Adipocyte (in vitro differentiated cells): ENCODE data around the gene KIAA1958.

ENCODE experiments used
- DNase-seq: peaks from one replicate; pipeline ENCODE4 v3.0.0-alpha.2; 2015; ENCODE audit warnings: low read depth
- H3K27me3 ChIP-seq: replicated peaks from 2 replicates; pipeline ENCODE4 v1.7.0; 2013; ENCODE audit warnings: mild to moderate bottlenecking, low read length, moderate library complexity; ENCODE audit not compliant: control insufficient read depth, insufficient read depth
- H3K36me3 ChIP-seq: 2 replicates; pipeline ENCODE4 v1.7.0; 2013; ENCODE audit warnings: low read length, mild to moderate bottlenecking, moderate library complexity; ENCODE audit not compliant: control insufficient read depth, insufficient read depth, severe bottlenecking
- H3K4me1 ChIP-seq: 2 replicates; pipeline ENCODE4 v1.7.0; 2013; ENCODE audit warnings: mild to moderate bottlenecking, low read length, moderate library complexity; ENCODE audit not compliant: control insufficient read depth, insufficient read depth
- H3K4me3 ChIP-seq: 2 replicates; pipeline ENCODE4 v1.7.0; 2013; ENCODE audit warnings: mild to moderate bottlenecking, low read length, moderate library complexity
- H3K9ac ChIP-seq: 2 replicates; pipeline ENCODE4 v1.7.0; 2013; ENCODE audit warnings: mild to moderate bottlenecking, low read length, moderate library complexity
- H3K9me3 ChIP-seq: 2 replicates; pipeline ENCODE4 v1.7.0; 2013; ENCODE audit warnings: mild to moderate bottlenecking, low read length, moderate library complexity; ENCODE audit not compliant: control insufficient read depth

KIAA1958 gene

GRCh38 chr9:112486221-112487007, at the start of gene KIAA1958:
Gene KIAA1958 (plus strand): TSS chr9:112486827. CDS start chr9:112574081, 87,254 bp downstream.
- DNase-seq = peak; percentile 84
- Histone ChIP-seq H3K4me1 (peaks cover 12% of the 10 kb centered on the region), H3K36me3 (no peaks in the 10 kb centered on the region)

GRCh38 chr9:112437406-112437805, 49.2 kb upstream of the KIAA1958 start:
- no peaks in the 10 kb centered on the region for H3K9me3 ChIP-seq
- no peak overlapping the region for H3K4me3 ChIP-seq
- peaks cover 15% of the 10 kb centered on the region for H3K4me1 ChIP-seq

More at GRCh38 chr9:112486221-112487007, at the start of gene KIAA1958:
- Histone ChIP-seq H3K9ac (peak within 1 kb of the TSS; percentile 85), H3K27me3 (no peaks in the 10 kb centered on the region), H3K4me3 (peak within 1 kb of the TSS; percentile 90), H3K9me3 (no peaks in the 10 kb centered on the region)

GRCh38 chr9:112439171-112439570, 47.5 kb upstream of the KIAA1958 start:
- H3K36me3 ChIP-seq = peaks cover 84% of the 10 kb centered on the region
- H3K4me3 ChIP-seq = no peak overlapping the region
- no peak overlapping the region for H3K9ac ChIP-seq
- no peak for DNase-seq
- H3K4me1 ChIP-seq = peaks cover 2% of the 10 kb centered on the region
- no peaks in the 10 kb centered on the region for H3K27me3 ChIP-seq
- no peaks in the 10 kb centered on the region for H3K9me3 ChIP-seq

More at GRCh38 chr9:112437406-112437805, 49.2 kb upstream of the KIAA1958 start:
- Histone ChIP-seq H3K36me3 (peaks cover 75% of the 10 kb centered on the region), H3K27me3 (no peaks in the 10 kb centered on the region), H3K9ac (no peak overlapping the region)
- no peak for DNase-seq

GRCh38 chr9:112439825-112440224, 46.8 kb upstream of the KIAA1958 start:
- H3K4me3 ChIP-seq = no peak overlapping the region
- H3K36me3 ChIP-seq = peaks cover 80% of the 10 kb centered on the region
- H3K9me3 ChIP-seq = no peaks in the 10 kb centered on the region
- H3K27me3 ChIP-seq = no peaks in the 10 kb centered on the region
- H3K4me1 ChIP-seq = no peaks in the 10 kb centered on the region
- no peak for DNase-seq
- H3K9ac ChIP-seq = no peak overlapping the region

- H3K36me3 ChIP-seq = peaks cover 77% of the 10 kb centered on the region
- no peak overlapping the region for H3K4me3 ChIP-seq
- no peaks in the 10 kb centered on the region for H3K9me3 ChIP-seq
- no peaks in the 10 kb centered on the region for H3K27me3 ChIP-seq
- peak; percentile 13 for DNase-seq
- peaks cover 18% of the 10 kb centered on the region for H3K4me1 ChIP-seq
- no peak overlapping the region for H3K9ac ChIP-seq
Measured at GRCh38 chr9:112443200-112443599, 43.4 kb upstream of the KIAA1958 start.

- DNase-seq = no peak
- no peak overlapping the region for H3K4me3 ChIP-seq
- H3K9ac ChIP-seq = no peak overlapping the region
- peaks cover 18% of the 10 kb centered on the region for H3K4me1 ChIP-seq
- H3K9me3 ChIP-seq = no peaks in the 10 kb centered on the region
- no peaks in the 10 kb centered on the region for H3K27me3 ChIP-seq
- peaks cover 72% of the 10 kb centered on the region for H3K36me3 ChIP-seq
Measured at GRCh38 chr9:112443636-112444035, 43.0 kb upstream of the KIAA1958 start.

GRCh38 chr9:112445196-112445595, 41.4 kb upstream of the KIAA1958 start:
- Histone ChIP-seq H3K36me3 (peaks cover 57% of the 10 kb centered on the region), H3K9ac (no peak overlapping the region), H3K9me3 (no peaks in the 10 kb centered on the region), H3K27me3 (no peaks in the 10 kb centered on the region), H3K4me3 (no peak overlapping the region), H3K4me1 (peaks cover 18% of the 10 kb centered on the region)
- DNase-seq = no peak

GRCh38 chr9:112446080-112446479, 40.5 kb upstream of the KIAA1958 start:
- H3K9me3 ChIP-seq = no peaks in the 10 kb centered on the region
- H3K27me3 ChIP-seq = no peaks in the 10 kb centered on the region
- peaks cover 18% of the 10 kb centered on the region for H3K4me1 ChIP-seq
- H3K36me3 ChIP-seq = peaks cover 51% of the 10 kb centered on the region
- no peak overlapping the region for H3K4me3 ChIP-seq
- no peak for DNase-seq
- H3K9ac ChIP-seq = no peak overlapping the region

- H3K36me3 ChIP-seq = peaks cover 47% of the 10 kb centered on the region
- H3K4me1 ChIP-seq = peaks cover 18% of the 10 kb centered on the region
- no peaks in the 10 kb centered on the region for H3K9me3 ChIP-seq
- H3K27me3 ChIP-seq = no peaks in the 10 kb centered on the region
- no peak overlapping the region for H3K9ac ChIP-seq
- DNase-seq = no peak
- no peak overlapping the region for H3K4me3 ChIP-seq
Measured at GRCh38 chr9:112446526-112446925, 40.1 kb upstream of the KIAA1958 start.

GRCh38 chr9:112447283-112447761, 39.3 kb upstream of the KIAA1958 start:
- H3K27me3 ChIP-seq = no peaks in the 10 kb centered on the region
- H3K4me1 ChIP-seq = peaks cover 18% of the 10 kb centered on the region
- DNase-seq = peak; percentile 79
- peak overlapping the region; percentile 69 for H3K9ac ChIP-seq
- peaks cover 44% of the 10 kb centered on the region for H3K36me3 ChIP-seq
- H3K9me3 ChIP-seq = no peaks in the 10 kb centered on the region
- H3K4me3 ChIP-seq = peak overlapping the region; percentile 21

GRCh38 chr9:112462855-112463254, 23.8 kb upstream of the KIAA1958 start:
- no peak for DNase-seq
- Histone ChIP-seq H3K9me3 (peaks cover 5% of the 10 kb centered on the region), H3K9ac (no peak overlapping the region), H3K4me3 (no peak overlapping the region), H3K27me3 (no peaks in the 10 kb centered on the region), H3K4me1 (no peaks in the 10 kb centered on the region), H3K36me3 (peaks cover 82% of the 10 kb centered on the region)
